Kidney epithelial cell (primary cell): ENCODE measurements around the gene RNF214. TPM values are rescaled to one million over a fixed set of nuclear protein-coding genes. Genes with fewer than 3 reads are reported as not detected.
"Not testable (repeated sequence)": the region's sequence is repeated elsewhere in the genome, so short reads cannot be mapped to it uniquely, and the experiment has no call there.

Source experiments
- DNase-seq: peaks from one replicate; pipeline ENCODE4 v3.0.0-alpha.2; 2010; ENCODE audit warnings: low read depth
- H3K27me3 ChIP-seq: 2 replicates; pipeline ENCODE4 v1.6.0; 2011; ENCODE audit warnings: low read length; ENCODE audit not compliant: control insufficient read depth, insufficient read depth
- H3K36me3 ChIP-seq: 2 replicates; pipeline ENCODE4 v1.5.1; 2011; ENCODE audit warnings: low read length; ENCODE audit not compliant: control insufficient read depth, insufficient read depth
- H3K4me3 ChIP-seq: 2 replicates; pipeline ENCODE4 v1.5.1; 2011; ENCODE audit warnings: low read depth, mild to moderate bottlenecking, control low read depth, low read length
- CTCF ChIP-seq: IDR thresholded peaks from 2 replicates; pipeline ENCODE4 v1.5.1; 2011; ENCODE audit warnings: mild to moderate bottlenecking, moderate library complexity, low read length, control low read depth, inconsistent platforms; ENCODE audit not compliant: insufficient read depth, poor library complexity, severe bottlenecking
- total RNA-seq: library from RNA; depleted of rRNA; stranded (reverse); fragments of >200 nt; gene quantifications from 2 replicates; pipeline ENCODE4 v1.2.3, GENCODE V29; 2015

RNF214 gene
- total RNA-seq, 1 donor from 2014 or later: 11.7 TPM

DNA sequence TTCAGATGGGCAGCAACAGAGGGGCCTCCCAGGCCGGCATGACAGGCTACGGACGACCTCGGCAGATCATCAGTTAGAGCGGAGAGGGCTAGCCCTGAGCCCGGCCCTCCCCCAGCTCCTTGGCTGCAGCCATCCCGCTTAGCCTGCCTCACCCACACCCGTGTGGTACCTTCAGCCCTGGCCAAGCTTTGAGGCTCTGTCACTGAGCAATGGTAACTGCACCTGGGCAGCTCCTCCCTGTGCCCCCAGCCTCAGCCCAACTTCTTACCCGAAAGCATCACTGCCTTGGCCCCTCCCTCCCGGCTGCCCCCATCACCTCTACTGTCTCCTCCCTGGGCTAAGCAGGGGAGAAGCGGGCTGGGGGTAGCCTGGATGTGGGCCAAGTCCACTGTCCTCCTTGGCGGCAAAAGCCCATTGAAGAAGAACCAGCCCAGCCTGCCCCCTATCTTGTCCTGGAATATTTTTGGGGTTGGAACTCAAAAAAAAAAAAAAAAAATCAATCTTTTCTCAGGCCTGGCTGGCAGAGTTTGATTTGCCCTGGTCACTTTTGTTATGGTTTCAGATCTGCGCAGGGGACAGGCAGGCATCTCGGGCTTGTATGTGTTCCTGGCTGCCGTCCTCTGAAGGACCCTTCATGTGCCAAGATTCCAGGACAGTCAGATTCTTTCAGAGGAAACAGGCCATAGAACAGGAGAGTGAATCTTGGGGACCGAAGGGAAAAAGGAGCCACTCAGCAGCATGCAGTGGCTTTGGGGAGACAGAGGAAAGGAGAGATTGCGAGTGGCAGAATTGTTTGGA lies 28.0 kb upstream of the RNF214 start:
- no peaks in the 10 kb centered on the region for H3K27me3 ChIP-seq
- no peak for TF ChIP-seq CTCF
- DNase-seq: no peak
- H3K4me3 ChIP-seq: no peak overlapping the region
- H3K36me3 ChIP-seq: peaks cover 1% of the 10 kb centered on the region

GRCh38 chr11:117205211-117205818 lies 27.2 kb upstream of the RNF214 start:
- H3K36me3 ChIP-seq: peaks cover 1% of the 10 kb centered on the region
- TF ChIP-seq CTCF: no peak
- no peak for DNase-seq
- no peaks in the 10 kb centered on the region for H3K27me3 ChIP-seq
- no peak overlapping the region for H3K4me3 ChIP-seq

DNA sequence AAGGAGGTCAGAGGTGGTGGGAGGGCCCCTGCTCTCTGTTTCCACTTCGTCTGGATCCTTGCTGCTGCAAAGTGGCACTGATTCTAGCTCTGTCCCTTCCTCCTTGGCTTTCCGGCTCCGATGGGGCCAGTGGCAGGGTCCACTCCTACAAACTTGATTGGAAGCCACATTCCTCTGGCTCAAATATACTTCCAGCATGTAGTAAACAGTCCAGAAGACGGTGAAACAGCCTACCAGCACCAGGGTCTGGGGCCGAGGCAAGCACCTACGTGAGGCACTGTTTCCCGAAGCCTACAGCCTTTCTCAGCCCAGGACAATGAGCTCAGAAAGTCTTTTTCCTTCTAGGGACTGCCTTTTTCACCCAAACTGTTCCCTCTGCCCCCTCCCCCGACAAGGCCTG lies 26.4 kb upstream of the RNF214 start:
- H3K36me3 ChIP-seq, DNase-seq, H3K4me3 ChIP-seq, H3K27me3 ChIP-seq: not testable (repeated sequence)

DNA sequence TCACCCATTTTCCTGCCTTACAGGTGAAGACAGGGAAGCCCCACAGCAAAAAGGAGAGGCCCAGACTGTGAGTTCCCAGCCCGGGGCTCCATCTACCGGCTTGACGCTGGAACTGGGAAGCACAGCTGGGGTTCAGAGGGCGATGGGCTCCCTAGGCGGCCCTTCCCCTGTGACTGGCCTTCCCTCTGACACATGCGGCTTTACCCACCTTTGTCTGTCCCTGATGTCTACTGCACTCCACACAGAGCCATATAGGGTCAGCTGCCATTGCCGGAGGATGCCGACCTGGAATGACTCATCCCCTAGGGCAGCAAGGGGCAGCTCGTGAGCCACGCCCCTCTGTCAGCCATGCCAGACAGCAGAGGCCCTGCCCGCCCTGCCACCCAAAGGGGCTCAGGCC lies 25.6 kb upstream of the RNF214 start:
- not testable (repeated sequence) for H3K27me3 ChIP-seq, H3K4me3 ChIP-seq, H3K36me3 ChIP-seq, DNase-seq

- H3K27me3 ChIP-seq, H3K36me3 ChIP-seq, H3K4me3 ChIP-seq, DNase-seq: not testable (repeated sequence)
Measured at GRCh38 chr11:117207481-117207880, 25.0 kb upstream of the RNF214 start.

GRCh38 chr11:117208710-117209109 lies 23.8 kb upstream of the RNF214 start:
- H3K27me3 ChIP-seq, DNase-seq, H3K4me3 ChIP-seq, H3K36me3 ChIP-seq: not testable (repeated sequence)

GRCh38 chr11:117209351-117210125 lies 22.9 kb upstream of the RNF214 start:
- H3K36me3 ChIP-seq, DNase-seq, H3K27me3 ChIP-seq, H3K4me3 ChIP-seq: not testable (repeated sequence)

DNA sequence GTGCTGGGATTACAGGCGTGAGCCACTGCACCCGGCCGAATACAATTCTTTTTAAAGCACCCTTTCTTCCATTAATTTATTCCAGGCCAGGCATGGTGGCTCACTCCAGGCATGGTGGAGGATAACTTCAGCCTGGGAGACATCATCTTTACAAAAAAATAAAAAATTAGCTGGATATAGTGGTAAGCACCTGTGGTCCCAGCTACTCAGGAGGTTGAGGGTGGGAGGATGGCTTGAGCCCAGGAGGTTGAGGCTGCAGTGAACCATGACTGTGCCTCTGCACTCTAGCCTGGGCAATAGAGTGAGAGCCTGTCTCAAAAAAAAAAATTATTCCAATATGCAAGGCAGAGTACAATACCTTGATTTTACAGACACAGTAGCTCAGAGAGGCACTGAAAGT lies 21.9 kb upstream of the RNF214 start:
- no peak overlapping the region for H3K4me3 ChIP-seq
- no peaks in the 10 kb centered on the region for H3K36me3 ChIP-seq
- no peak for DNase-seq
- no peaks in the 10 kb centered on the region for H3K27me3 ChIP-seq
- TF ChIP-seq CTCF: no peak
